Mesendoderm (in vitro differentiated cells): ENCODE results near the gene ZBTB2.

Source experiments
- DNase-seq: peaks from one replicate; pipeline ENCODE4 v3.0.0; 2013
- H2AK5ac ChIP-seq: 2 replicates; pipeline ENCODE4 v1.6.1; 2013; ENCODE audit warnings: low read length, inconsistent platforms
- H2BK120ac ChIP-seq: 2 replicates; pipeline ENCODE4 v1.6.1; 2013; ENCODE audit warnings: low read depth, mild to moderate bottlenecking, low read length, moderate library complexity, mixed read lengths
- H2BK15ac ChIP-seq: replicated peaks from 2 replicates; pipeline ENCODE4 v1.6.1; 2013; ENCODE audit warnings: low read depth, mild to moderate bottlenecking, moderate library complexity
- H2BK5ac ChIP-seq: 2 replicates; pipeline ENCODE4 v1.6.1; 2013; ENCODE audit warnings: low read length, inconsistent platforms
- H3K18ac ChIP-seq: 2 replicates; pipeline ENCODE4 v1.6.1; 2013; ENCODE audit warnings: mild to moderate bottlenecking, low read length, mixed read lengths
- H3K23ac ChIP-seq: one replicate; pipeline ENCODE4 v1.6.1; 2013; ENCODE audit warnings: low read length
- H3K27ac ChIP-seq: 2 replicates; pipeline ENCODE4 v1.5.1; 2013; ENCODE audit warnings: low read depth, mild to moderate bottlenecking, inconsistent platforms, low read length, moderate library complexity
- H3K27me3 ChIP-seq: 2 replicates; pipeline ENCODE4 v1.6.1; 2013; ENCODE audit warnings: low read length, control low read depth, mild to moderate bottlenecking, inconsistent platforms; ENCODE audit not compliant: insufficient read depth, poor library complexity
- H3K36me3 ChIP-seq: 2 replicates; pipeline ENCODE4 v1.6.1; 2013; ENCODE audit warnings: low read length, inconsistent platforms; ENCODE audit not compliant: control insufficient read depth, insufficient read depth
- H3K4ac ChIP-seq: one replicate; pipeline ENCODE4 v1.6.1; 2013; ENCODE audit warnings: low read depth, mild to moderate bottlenecking, low read length, moderate library complexity
- H3K4me1 ChIP-seq: 2 replicates; pipeline ENCODE4 v1.6.1; 2013; ENCODE audit warnings: low read depth, low read length, inconsistent platforms; ENCODE audit not compliant: control insufficient read depth
- H3K4me2 ChIP-seq: 2 replicates; pipeline ENCODE4 v1.6.1; 2013; ENCODE audit warnings: low read length
- H3K4me3 ChIP-seq: 2 replicates; pipeline ENCODE4 v1.5.1; 2013; ENCODE audit warnings: mild to moderate bottlenecking, low read length
- H3K56ac ChIP-seq: one replicate; pipeline ENCODE4 v1.6.1; 2013; ENCODE audit warnings: low read length
- H3K79me1 ChIP-seq: 2 replicates; pipeline ENCODE4 v1.6.1; 2013; ENCODE audit warnings: low read length, inconsistent platforms
- H3K79me2 ChIP-seq: 2 replicates; pipeline ENCODE4 v1.6.1; 2013; ENCODE audit warnings: mild to moderate bottlenecking, low read length; ENCODE audit not compliant: control insufficient read depth, insufficient read depth
- H3K9ac ChIP-seq: 2 replicates; pipeline ENCODE4 v1.6.1; 2013; ENCODE audit warnings: low read length, inconsistent platforms
- H4K5ac ChIP-seq: one replicate; pipeline ENCODE4 v1.6.1; 2013; ENCODE audit warnings: low read length
- H4K8ac ChIP-seq: one replicate; pipeline ENCODE4 v1.6.1; 2013; ENCODE audit warnings: low read depth, mild to moderate bottlenecking, control low read depth, low read length, moderate library complexity
- WGBS: extraction: QIAGEN DNeasy Blood & Tissue Kit; methylation state at CpG from one replicate; pipeline ENCODE4 v1.1.7; 2013; ENCODE audit warnings: low lambda C conversion rate, missing lambda C conversion rate; ENCODE audit not compliant: insufficient coverage; ENCODE audit errors: extremely low coverage; 5-methylcytosine and 5-hydroxymethylcytosine counted together

Gene ZBTB2

GRCh38 chr6:151326116-151326825, 65.1 kb downstream of the ZBTB2 start:
- Histone ChIP-seq H2BK15ac (no peak overlapping the region), H3K4me1 (no peaks in the 10 kb centered on the region), H2AK5ac (no peak overlapping the region), H3K56ac (no peak overlapping the region), H3K79me2 (no peaks in the 10 kb centered on the region), H3K9ac (peak overlapping the region; percentile 23), H2BK5ac (no peak overlapping the region), H3K27me3 (no peaks in the 10 kb centered on the region), H3K4me2 (no peak overlapping the region), H2BK120ac (no peak overlapping the region), H3K23ac (no peak overlapping the region), H3K79me1 (no peaks in the 10 kb centered on the region), H3K27ac (no peak overlapping the region), H4K5ac (no peak overlapping the region), H3K4ac (no peak overlapping the region), H3K18ac (no peak overlapping the region), H3K4me3 (no peak overlapping the region), H3K36me3 (no peaks in the 10 kb centered on the region), H4K8ac (no peak overlapping the region)
- no CpG with 5 or more reads among the region's 8 CpGs for WGBS
- no peak for DNase-seq

DNA sequence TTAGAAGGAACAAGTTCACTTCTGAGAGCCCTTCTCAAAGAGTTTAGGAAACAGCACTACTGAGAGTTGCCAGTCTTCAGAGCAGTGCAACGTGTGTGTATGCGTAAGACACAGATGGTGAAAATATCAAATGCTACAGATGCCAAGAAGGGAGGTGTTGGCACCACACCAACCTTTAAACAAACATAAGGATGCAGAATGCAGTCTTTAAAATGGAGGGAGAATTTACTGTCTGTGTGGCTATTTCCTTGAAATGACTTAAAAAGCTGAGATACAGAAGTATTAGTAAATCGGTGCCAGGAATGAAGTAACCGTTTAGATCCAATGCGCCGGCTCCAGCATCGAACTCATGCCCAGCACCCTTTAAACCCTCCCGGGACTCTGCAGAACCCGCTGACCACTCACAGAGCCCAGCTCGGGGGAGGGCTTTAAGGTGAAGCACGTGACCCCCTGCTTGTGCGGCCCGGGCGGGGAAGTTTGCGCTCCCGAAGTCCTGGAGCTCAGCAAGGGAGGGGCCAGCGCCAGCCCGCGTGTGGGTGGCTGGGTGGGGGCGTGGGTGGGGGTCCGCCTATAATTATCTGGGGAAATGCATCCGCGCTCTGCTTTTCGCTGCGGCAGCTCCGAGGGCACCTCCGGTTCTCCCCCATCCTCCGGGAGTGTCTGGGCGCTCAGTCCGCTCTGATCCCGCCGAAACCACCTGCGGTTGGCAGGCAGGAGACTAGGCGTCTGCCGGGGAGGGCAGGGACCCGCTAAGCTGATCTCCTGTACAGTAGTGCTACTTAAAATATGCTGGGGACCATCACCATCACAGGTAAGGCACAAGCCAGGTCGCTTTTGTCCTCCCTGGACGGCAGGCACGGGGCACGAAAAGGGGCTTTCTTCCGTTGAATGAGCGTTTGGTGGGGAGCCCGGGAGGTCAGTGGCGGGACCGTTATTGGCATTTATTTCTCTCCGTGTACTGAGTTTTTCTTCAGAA, 66.0 kb downstream of the ZBTB2 start:
- H3K9ac ChIP-seq: peak overlapping the region; percentile 23
- H3K4me3 ChIP-seq: peak overlapping the region; percentile 7
- DNase-seq: peak; percentile 48
- H3K4me1 ChIP-seq: no peaks in the 10 kb centered on the region
- no peak overlapping the region for H4K5ac ChIP-seq
- no peak overlapping the region for H3K23ac ChIP-seq
- H2BK5ac ChIP-seq: no peak overlapping the region
- H4K8ac ChIP-seq: no peak overlapping the region
- H2AK5ac ChIP-seq: no peak overlapping the region
- no peaks in the 10 kb centered on the region for H3K27me3 ChIP-seq
- no peak overlapping the region for H3K27ac ChIP-seq
- peak overlapping the region; percentile 57 for H3K56ac ChIP-seq
- WGBS: no CpG with 5 or more reads among the region's 46 CpGs
- H3K79me2 ChIP-seq: no peaks in the 10 kb centered on the region
- no peak overlapping the region for H2BK120ac ChIP-seq
- H3K79me1 ChIP-seq: no peaks in the 10 kb centered on the region
- no peak overlapping the region for H2BK15ac ChIP-seq
- H3K18ac ChIP-seq: no peak overlapping the region
- no peaks in the 10 kb centered on the region for H3K36me3 ChIP-seq
- H3K4ac ChIP-seq: no peak overlapping the region
- H3K4me2 ChIP-seq: peak overlapping the region; percentile 38

- Histone ChIP-seq H2BK5ac (no peak overlapping the region), H3K4me2 (no peak overlapping the region), H3K9ac (no peak overlapping the region), H3K23ac (no peak overlapping the region), H4K8ac (no peak overlapping the region), H2BK15ac (no peak overlapping the region), H3K27ac (no peak overlapping the region), H3K4me3 (no peak overlapping the region), H3K79me2 (no peaks in the 10 kb centered on the region), H3K56ac (no peak overlapping the region), H3K4me1 (no peaks in the 10 kb centered on the region), H3K36me3 (no peaks in the 10 kb centered on the region), H2BK120ac (no peak overlapping the region), H3K4ac (no peak overlapping the region), H3K79me1 (no peaks in the 10 kb centered on the region), H2AK5ac (no peak overlapping the region), H3K18ac (no peak overlapping the region), H4K5ac (no peak overlapping the region), H3K27me3 (no peaks in the 10 kb centered on the region)
- no peak for DNase-seq
- no CpG with 5 or more reads among the region's 6 CpGs for WGBS
Measured at GRCh38 chr6:151324488-151324825, 66.9 kb downstream of the ZBTB2 start.

- Histone ChIP-seq H4K5ac (peak overlapping the region; percentile 21), H3K23ac (no peak overlapping the region), H4K8ac (no peak overlapping the region), H3K4me1 (no peaks in the 10 kb centered on the region), H3K18ac (no peak overlapping the region), H3K4ac (no peak overlapping the region), H3K27me3 (no peaks in the 10 kb centered on the region), H3K36me3 (no peaks in the 10 kb centered on the region), H3K4me3 (no peak overlapping the region), H2BK120ac (no peak overlapping the region), H2AK5ac (no peak overlapping the region), H2BK15ac (no peak overlapping the region), H3K79me1 (no peaks in the 10 kb centered on the region), H3K4me2 (no peak overlapping the region), H2BK5ac (no peak overlapping the region), H3K79me2 (no peaks in the 10 kb centered on the region), H3K56ac (peak overlapping the region; percentile 54), H3K9ac (peak overlapping the region; percentile 16), H3K27ac (no peak overlapping the region)
- DNase-seq: peak; percentile 92
- no CpG with 5 or more reads among the region's 12 CpGs for WGBS
Measured at GRCh38 chr6:151323791-151324487, 67.4 kb downstream of the ZBTB2 start.

DNA sequence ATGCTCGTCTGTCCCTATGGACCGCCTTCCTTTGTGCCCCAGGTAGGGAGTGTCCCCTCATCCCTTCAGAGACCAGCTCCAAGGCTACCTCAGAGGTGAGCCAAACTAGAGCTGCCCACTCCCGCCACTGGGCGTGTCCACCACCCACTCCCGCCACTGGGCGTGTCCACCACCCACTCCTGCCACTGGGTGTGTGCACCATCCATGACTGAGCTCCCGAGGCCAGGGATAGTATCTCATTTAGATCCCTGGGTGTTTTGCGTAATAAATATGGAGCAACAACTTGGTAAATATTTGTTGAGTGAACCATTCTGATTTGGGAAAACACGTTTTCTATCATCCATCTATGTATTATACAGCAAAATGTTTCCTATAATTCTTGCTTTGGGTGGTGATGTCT, 68.8 kb downstream of the ZBTB2 start:
- Histone ChIP-seq H4K5ac (no peak overlapping the region), H3K27me3 (no peaks in the 10 kb centered on the region), H3K36me3 (no peaks in the 10 kb centered on the region), H3K18ac (no peak overlapping the region), H3K4me1 (no peaks in the 10 kb centered on the region), H2BK120ac (no peak overlapping the region), H3K9ac (no peak overlapping the region), H3K79me1 (peaks cover 2% of the 10 kb centered on the region), H2BK5ac (no peak overlapping the region), H3K4me2 (no peak overlapping the region), H3K4ac (no peak overlapping the region), H3K56ac (no peak overlapping the region), H3K79me2 (no peaks in the 10 kb centered on the region), H3K4me3 (no peak overlapping the region), H3K27ac (no peak overlapping the region), H3K23ac (no peak overlapping the region), H2AK5ac (no peak overlapping the region), H2BK15ac (no peak overlapping the region), H4K8ac (no peak overlapping the region)
- DNase-seq: no peak
- no CpG with 5 or more reads among the region's 9 CpGs for WGBS
